ENCODE data around the gene ABI2. TPM values are rescaled to one million over a fixed set of nuclear protein-coding genes. Genes with fewer than 3 reads are reported as not detected.

Gene ABI2
- total and polyA plus RNA-seq, 2 of the 4 experiments (the other 2 are of a cell fraction): 35.7 to 54.0 TPM

- dilution Hi-C loops (cut with HindIII; ENCODE audit: low sequenced_read_pairs, unreplicated experiment): no loop called here
- H3K9ac ChIP-seq (ENCODE audit: low read depth, low read length): no peak overlapping the region
- in situ Hi-C loops (cut with MboI; ENCODE audit: low sequenced_read_pairs): no loop called here
Observed at GRCh38 chr2:203463266-203463678, 135.1 kb downstream of the ABI2 start.

More at GRCh38 chr2:203463266-203463678, 135.1 kb downstream of the ABI2 start:
- intact Hi-C loops (cut with micrococcal nuclease): no loop called here
- H4K8ac ChIP-seq (ENCODE audit: low read depth in 2 of 2, low read length in 2 of 2): 0 out of 4 replicates have a peak overlapping the region, but pooled peaks of 1 of the 2 experiments have one; percentile 47
- no peaks in the 10 kb centered on the region for H3K9me3 ChIP-seq (ENCODE audit: control insufficient read depth, insufficient read depth, low read length)
- ChIA-PET POLR2A (ENCODE audit: unreplicated experiment) (no interaction called here), CTCF (interaction anchor here (0.5 to 1.2 kb wide), 2 partner anchors 266 to 352 kb away, joined by 4 to 8 read pairs; no protein-coding TSS in a partner anchor)
- no peak overlapping the region for H3K4me3 ChIP-seq (ENCODE audit: insufficient read depth, low read depth, low read length)
- DNase-seq: peak; percentile 40
- H3K23ac ChIP-seq (ENCODE audit: low read depth, low read length): 0 out of 2 replicates have a peak overlapping the region, but pooled peaks have one; percentile 68
- peak overlapping the region; percentile 77; the same call in 1 of the 2 replicates for H3K4ac ChIP-seq (ENCODE audit: low read depth, low read length)
- H4K20me1 ChIP-seq (ENCODE audit: insufficient read depth, low read length): no peaks in the 10 kb centered on the region
- peak overlapping the region; percentile 3; the same call in 1 of the 2 replicates for H3K27ac ChIP-seq (ENCODE audit: insufficient read depth, low read length)
- H3K4me2 ChIP-seq (ENCODE audit: low read depth, low read length): no peak overlapping the region
- no peak for ATAC-seq (ENCODE audit: low read depth)
- H4K91ac ChIP-seq (ENCODE audit: insufficient read depth, low read depth, low read length): no peak overlapping the region
- H2BK15ac ChIP-seq (ENCODE audit: low read depth, low read length): no peak overlapping the region
- no peak overlapping the region for H3K18ac ChIP-seq (ENCODE audit: low read depth, low read length)
- no peak overlapping the region for H4K5ac ChIP-seq (ENCODE audit: low read depth, low read length)
- H3K79me1 ChIP-seq (ENCODE audit: low read depth in 1 of 2, low read length in 2 of 2): peaks cover 7 to 15% of the 10 kb centered on the region in 2 experiments; a peak in 3 of 4 replicates
- no peak overlapping the region for H2AK5ac ChIP-seq (ENCODE audit: low read depth, low read length)
- peak overlapping the region; percentile 45; the same call in 1 of the 2 replicates for H3K14ac ChIP-seq (replicated peaks; ENCODE audit: low read depth, low read length)
- H2BK5ac ChIP-seq (ENCODE audit: low read depth, low read length, poor library complexity, severe bottlenecking): peak overlapping the region; percentile 33
- peaks cover 3% of the 10 kb centered on the region; the same call in 1 of the 2 replicates for H3K9me1 ChIP-seq (ENCODE audit: insufficient read depth, low read length)
- no peaks in the 10 kb centered on the region for H3K27me3 ChIP-seq (ENCODE audit: control insufficient read depth, insufficient read depth, low read length)
- no TSS peak for BruUV-seq (replicated peaks)
- H2BK120ac ChIP-seq (ENCODE audit: low read depth, low read length): peak overlapping the region; percentile 27; the same call in 1 of the 2 replicates
- no peaks in the 10 kb centered on the region for H3K4me1 ChIP-seq (ENCODE audit: control insufficient read depth, insufficient read depth, low read length)
- TF ChIP-seq USF2 (IDR thresholded peaks at IDR 0.05; ENCODE audit: low read depth, low read length) (no peak), CHD1 (IDR thresholded peaks at IDR 0.05; ENCODE audit: low read depth, low read length) (no peak), NFE2L2 (IDR thresholded peaks at IDR 0.05; ENCODE audit: low read depth, low read length) (no peak), SMC3 (IDR thresholded peaks at IDR 0.05; ENCODE audit: low read depth, low read length) (no peak), MAZ (IDR thresholded peaks at IDR 0.05; ENCODE audit: borderline replicate concordance, low read depth, low read length) (no peak), CEBPB (IDR thresholded peaks at IDR 0.05; ENCODE audit: low read depth, low read length) (no peak), MAFK (IDR thresholded peaks at IDR 0.05; ENCODE audit: low read depth, low read length) (no peak)
- no peak overlapping the region for H2BK20ac ChIP-seq (ENCODE audit: low read depth, low read length)
- H2AFZ ChIP-seq (replicated peaks; ENCODE audit: low read length, poor library complexity): no peak overlapping the region
- H3K56ac ChIP-seq (ENCODE audit: extremely low read depth, insufficient read depth, low read length): no peak overlapping the region
- peaks cover 9% of the 10 kb centered on the region for H3K36me3 ChIP-seq (ENCODE audit: control insufficient read depth, insufficient read depth, low read length)
- no peak overlapping the region for H2AK9ac ChIP-seq (replicated peaks; ENCODE audit: low read depth, low read length, poor library complexity)
